Measurements from ENCODE around the gene RASSF10. TPM values are rescaled to one million over a fixed set of nuclear protein-coding genes. Genes with fewer than 3 reads are reported as not detected.

The RASSF10 gene
- 0.25 TPM for total RNA-seq
- long read RNA-seq: 0 reads

GRCh38 chr11:13008625-13009475 is at the start of gene RASSF10:
RASSF10 (plus strand) TSS chr11:13009316; CDS start chr11:13009577, 261 bp downstream.
- peak; percentile 42 for DNase-seq
- Histone ChIP-seq H3K9me3 (replicated peaks) (no peaks in the 10 kb centered on the region), H3K4me3 (peak within 1 kb of the TSS; percentile 67), H3K27me3 (ENCODE audit: low read depth) (peaks cover 95% of the 10 kb centered on the region), H3K36me3 (no peaks in the 10 kb centered on the region), H3K27ac (replicated peaks) (peak within 1 kb of the TSS; percentile 38), H3K4me1 (peaks cover 39% of the 10 kb centered on the region)
- TF ChIP-seq CTCF (IDR thresholded peaks at IDR 0.05; ENCODE audit: borderline replicate concordance): no peak
- intact Hi-C loops (cut with micrococcal nuclease): no loop called here

- no peaks in the 10 kb centered on the region for H3K9me3 ChIP-seq (replicated peaks)
- no peaks in the 10 kb centered on the region for H3K36me3 ChIP-seq
- no peak overlapping the region for H3K27ac ChIP-seq (replicated peaks)
- no peak for TF ChIP-seq CTCF (IDR thresholded peaks at IDR 0.05; ENCODE audit: borderline replicate concordance)
- no peaks in the 10 kb centered on the region for H3K27me3 ChIP-seq (ENCODE audit: low read depth)
- no peak for DNase-seq
- intact Hi-C loops (cut with micrococcal nuclease): loop anchor here (10.0 kb wide), 1 partner anchor 223 kb away; no protein-coding TSS in a partner anchor
- H3K4me3 ChIP-seq: no peak overlapping the region
- H3K4me1 ChIP-seq: peaks cover 3% of the 10 kb centered on the region
Measured at GRCh38 chr11:12961615-12962014, 47.5 kb upstream of the RASSF10 start.

GRCh38 chr11:12962306-12962705 is 46.8 kb upstream of the RASSF10 start:
- H3K27me3 ChIP-seq (ENCODE audit: low read depth): no peaks in the 10 kb centered on the region
- intact Hi-C loops (cut with micrococcal nuclease): loop anchor here (10.0 kb wide), 1 partner anchor 222 kb away; no protein-coding TSS in a partner anchor
- H3K27ac ChIP-seq (replicated peaks): no peak overlapping the region
- TF ChIP-seq CTCF (IDR thresholded peaks at IDR 0.05; ENCODE audit: borderline replicate concordance): no peak
- no peak for DNase-seq
- no peaks in the 10 kb centered on the region for H3K9me3 ChIP-seq (replicated peaks)
- no peaks in the 10 kb centered on the region for H3K36me3 ChIP-seq
- H3K4me1 ChIP-seq: peaks cover 3% of the 10 kb centered on the region
- H3K4me3 ChIP-seq: no peak overlapping the region

- Histone ChIP-seq H3K9me3 (replicated peaks) (no peaks in the 10 kb centered on the region), H3K36me3 (no peaks in the 10 kb centered on the region), H3K4me3 (no peak overlapping the region), H3K27me3 (ENCODE audit: low read depth) (no peaks in the 10 kb centered on the region), H3K4me1 (peaks cover 3% of the 10 kb centered on the region), H3K27ac (replicated peaks) (no peak overlapping the region)
- no peak for TF ChIP-seq CTCF (IDR thresholded peaks at IDR 0.05; ENCODE audit: borderline replicate concordance)
- DNase-seq: no peak
- intact Hi-C loops (cut with micrococcal nuclease): loop anchor here (10.0 kb wide), 1 partner anchor 222 kb away; no protein-coding TSS in a partner anchor
Measured at GRCh38 chr11:12963051-12963450, 46.1 kb upstream of the RASSF10 start.

GRCh38 chr11:12963792-12964536 is 45.2 kb upstream of the RASSF10 start:
- Histone ChIP-seq H3K4me3 (no peak overlapping the region), H3K27ac (replicated peaks) (no peak overlapping the region), H3K27me3 (ENCODE audit: low read depth) (no peaks in the 10 kb centered on the region), H3K36me3 (no peaks in the 10 kb centered on the region), H3K9me3 (replicated peaks) (no peaks in the 10 kb centered on the region), H3K4me1 (peaks cover 3% of the 10 kb centered on the region)
- intact Hi-C loops (cut with micrococcal nuclease): loop anchor here (10.0 kb wide), 1 partner anchor 221 kb away; no protein-coding TSS in a partner anchor
- peak; percentile 52 for DNase-seq
- peak; percentile 92 for TF ChIP-seq CTCF (IDR thresholded peaks at IDR 0.05; ENCODE audit: borderline replicate concordance)
